Measurements from ENCODE around the gene MYO3B.
"Not testable (repeated sequence)": the region's sequence is repeated elsewhere in the genome, so short reads cannot be mapped to it uniquely, and the experiment has no call there.

MYO3B gene

DNA sequence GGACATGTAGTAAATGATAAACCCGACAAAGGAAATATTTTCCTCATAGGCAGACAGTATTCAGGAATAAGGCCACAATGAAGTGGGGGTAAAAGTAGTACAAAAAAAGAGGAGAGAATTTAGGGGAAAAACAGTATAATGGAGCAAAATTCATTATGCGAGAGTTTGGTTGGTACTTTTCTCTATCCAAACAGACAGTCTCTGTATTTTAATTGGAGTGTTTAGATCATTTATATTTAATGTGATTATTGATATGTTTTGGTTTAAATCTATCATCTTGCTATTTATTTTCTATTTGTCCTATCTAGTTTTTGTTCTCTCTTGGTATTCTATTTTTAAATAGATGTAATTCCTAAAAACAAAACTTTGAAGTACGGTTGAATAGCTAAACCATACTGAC lies 366.9 kb downstream of the MYO3B start:
- CTCF ChIA-PET, result interaction anchor here (1.0 kb wide), 1 partner anchor 13 kb away, joined by 3 read pairs; no protein-coding TSS in a partner anchor
- TF ChIP-seq, protein P1, sequence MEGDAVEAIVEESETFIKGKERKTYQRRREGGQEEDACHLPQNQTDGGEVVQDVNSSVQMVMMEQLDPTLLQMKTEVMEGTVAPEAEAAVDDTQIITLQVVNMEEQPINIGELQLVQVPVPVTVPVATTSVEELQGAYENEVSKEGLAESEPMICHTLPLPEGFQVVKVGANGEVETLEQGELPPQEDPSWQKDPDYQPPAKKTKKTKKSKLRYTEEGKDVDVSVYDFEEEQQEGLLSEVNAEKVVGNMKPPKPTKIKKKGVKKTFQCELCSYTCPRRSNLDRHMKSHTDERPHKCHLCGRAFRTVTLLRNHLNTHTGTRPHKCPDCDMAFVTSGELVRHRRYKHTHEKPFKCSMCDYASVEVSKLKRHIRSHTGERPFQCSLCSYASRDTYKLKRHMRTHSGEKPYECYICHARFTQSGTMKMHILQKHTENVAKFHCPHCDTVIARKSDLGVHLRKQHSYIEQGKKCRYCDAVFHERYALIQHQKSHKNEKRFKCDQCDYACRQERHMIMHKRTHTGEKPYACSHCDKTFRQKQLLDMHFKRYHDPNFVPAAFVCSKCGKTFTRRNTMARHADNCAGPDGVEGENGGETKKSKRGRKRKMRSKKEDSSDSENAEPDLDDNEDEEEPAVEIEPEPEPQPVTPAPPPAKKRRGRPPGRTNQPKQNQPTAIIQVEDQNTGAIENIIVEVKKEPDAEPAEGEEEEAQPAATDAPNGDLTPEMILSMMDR (IDR thresholded peaks at IDR 0.05; ENCODE audit: control extremely low read depth, extremely low read depth, low read depth, missing control alignments), result no peak
- POLR2A ChIA-PET, result no interaction called here
- no peak for DNase-seq (ENCODE audit: extremely low spot score)

DNA sequence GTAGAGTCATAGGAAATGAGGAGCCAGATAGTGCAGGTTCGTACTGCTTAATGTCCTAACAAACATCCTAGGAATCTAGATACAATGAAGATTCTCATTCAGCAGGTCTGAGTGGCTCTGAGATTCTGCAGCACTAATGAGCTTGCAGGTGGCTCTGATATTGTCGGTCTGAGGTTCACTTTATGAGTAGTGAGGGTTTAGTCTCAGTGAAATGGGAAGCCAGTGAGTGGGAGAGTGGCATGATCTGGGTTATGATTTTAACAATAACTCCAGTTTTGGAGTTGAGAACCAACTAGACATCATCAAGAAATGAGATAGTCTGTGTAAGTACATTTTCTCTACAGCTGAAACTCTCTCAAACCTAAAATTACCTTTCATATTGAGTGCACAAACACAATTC lies 370.4 kb downstream of the MYO3B start:
- no peak for DNase-seq (ENCODE audit: extremely low spot score)
- POLR2A ChIA-PET, result no interaction called here
- TF ChIP-seq, protein P1 (IDR thresholded peaks at IDR 0.05; ENCODE audit: control extremely low read depth, extremely low read depth, low read depth, missing control alignments), result no peak
- CTCF ChIA-PET, result interaction anchor here (1.6 kb wide), 1 partner anchor 11 kb away, joined by 3 read pairs; no protein-coding TSS in a partner anchor

DNA sequence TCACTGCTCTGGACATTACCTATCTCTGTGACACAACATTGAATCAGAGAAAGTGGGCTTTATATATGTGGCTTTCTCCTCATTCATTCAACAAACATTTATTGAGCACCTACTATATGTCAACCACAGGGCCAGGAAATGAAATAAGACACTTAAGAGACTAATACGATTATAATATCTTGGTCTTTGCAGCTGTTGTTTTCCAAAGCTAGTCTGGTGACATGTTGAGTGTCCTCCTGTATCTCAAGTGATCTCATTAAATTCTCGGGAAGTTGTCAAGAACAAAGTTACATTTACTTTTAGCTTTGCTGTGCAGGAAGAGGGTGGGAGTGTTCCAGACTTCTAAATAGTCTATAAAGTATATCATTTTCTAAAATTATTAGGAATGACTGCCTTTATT lies 372.6 kb downstream of the MYO3B start:
- ChIA-PET POLR2A (no interaction called here), CTCF (no interaction called here)
- no peak for DNase-seq (ENCODE audit: extremely low spot score)
- TF ChIP-seq, protein P1 (IDR thresholded peaks at IDR 0.05; ENCODE audit: control extremely low read depth, extremely low read depth, low read depth, missing control alignments), result no peak

DNA sequence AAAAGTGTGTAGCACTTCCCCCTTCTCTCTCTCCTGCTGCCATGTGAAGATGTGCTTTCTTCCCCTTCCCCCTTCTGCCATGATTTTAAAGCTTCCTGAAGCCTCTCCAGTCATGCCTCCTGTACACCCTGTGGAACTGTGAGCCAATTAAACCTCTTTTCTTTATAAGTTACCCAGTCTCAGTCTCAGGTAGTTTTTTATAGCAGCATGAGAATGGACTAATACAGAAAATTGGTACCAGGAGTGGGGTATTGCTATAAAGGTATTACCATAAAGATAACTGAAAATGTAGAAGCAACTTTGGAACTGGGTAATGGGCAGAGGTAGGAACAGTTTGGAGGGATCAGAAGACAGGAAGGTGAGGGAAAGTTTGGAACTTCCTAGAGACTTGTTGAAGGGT lies 374.0 kb downstream of the MYO3B start:
- DNase-seq (ENCODE audit: extremely low spot score); POLR2A ChIA-PET; CTCF ChIA-PET: not testable (repeated sequence)

DNA sequence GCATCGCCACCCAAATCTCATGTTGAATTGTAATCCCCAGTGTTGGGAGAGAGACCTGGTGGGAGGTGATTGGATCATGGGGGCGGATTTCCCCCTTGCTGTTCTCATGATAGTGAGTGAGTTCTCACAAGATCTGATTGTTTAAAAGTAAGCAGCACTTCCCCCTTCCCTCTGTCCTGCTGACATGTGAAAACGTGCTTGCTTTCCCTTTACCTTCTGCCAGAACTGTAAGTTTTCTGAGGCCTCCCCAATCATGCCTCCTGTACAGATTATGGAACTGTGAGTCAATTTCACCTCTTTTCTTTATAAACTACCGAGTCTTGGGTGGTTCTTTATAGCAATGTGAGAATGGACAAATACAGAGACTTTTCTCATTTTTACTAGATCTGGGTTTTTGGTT lies 375.8 kb downstream of the MYO3B start:
- ChIA-PET POLR2A (no interaction called here), CTCF (no interaction called here)
- DNase-seq (ENCODE audit: extremely low spot score), result no peak
- TF ChIP-seq, protein P1 (IDR thresholded peaks at IDR 0.05; ENCODE audit: control extremely low read depth, extremely low read depth, low read depth, missing control alignments), result no peak

DNA sequence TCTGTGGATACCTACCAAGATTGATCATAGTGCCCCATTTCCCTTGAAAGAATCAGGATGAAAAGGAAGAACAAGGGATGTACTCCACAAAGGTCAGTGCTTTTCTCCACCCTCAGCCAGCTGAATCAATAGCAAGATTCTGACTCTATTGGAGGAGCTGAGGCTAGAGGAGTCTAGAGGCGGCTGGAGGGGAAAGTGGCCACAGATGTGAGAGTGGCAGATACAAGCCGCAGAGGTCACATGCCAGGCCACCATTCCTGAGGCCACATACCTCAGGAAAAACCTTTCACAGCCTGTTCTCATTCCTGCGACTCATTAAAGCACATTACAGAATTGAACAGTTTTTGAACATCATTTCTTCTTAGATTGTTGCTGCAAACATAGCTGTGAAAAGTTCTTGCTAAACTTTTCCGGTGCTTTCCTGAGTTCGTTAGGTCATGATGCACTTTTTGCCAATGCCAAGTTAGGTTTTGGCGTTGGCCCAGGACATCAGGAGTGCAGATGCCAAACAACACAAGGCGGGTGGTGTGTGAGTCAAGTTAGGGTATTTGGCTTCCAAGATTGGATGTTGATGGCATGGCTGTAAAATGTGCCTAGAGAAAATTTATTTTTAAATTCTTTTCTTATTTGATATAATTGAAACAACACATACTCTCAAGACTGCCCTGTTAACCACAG lies 376.5 kb downstream of the MYO3B start:
- DNase-seq (ENCODE audit: extremely low spot score), result no peak
- TF ChIP-seq, protein P1 (IDR thresholded peaks at IDR 0.05; ENCODE audit: control extremely low read depth, extremely low read depth, low read depth, missing control alignments), result no peak
- POLR2A ChIA-PET, result no interaction called here
- CTCF ChIA-PET, result no interaction called here

DNA sequence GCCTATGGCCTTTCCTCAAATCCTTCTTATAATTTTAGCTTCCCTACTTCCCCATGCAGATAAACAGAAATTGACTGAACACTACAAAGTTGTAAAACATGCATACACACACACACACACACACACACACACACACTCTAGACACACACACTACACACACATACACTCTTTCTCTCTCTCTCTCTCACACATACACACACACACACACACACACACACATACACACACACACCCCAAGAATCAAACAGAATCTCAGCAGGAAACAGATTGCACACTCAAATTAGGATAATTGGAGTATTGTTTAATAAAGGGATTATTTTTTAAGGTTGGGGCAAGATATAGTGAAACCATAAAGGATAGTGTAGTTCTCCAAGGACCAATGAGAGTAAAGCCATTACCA lies 385.0 kb downstream of the MYO3B start:
- ChIA-PET CTCF (no interaction called here), POLR2A (no interaction called here)
- no peak for DNase-seq (ENCODE audit: extremely low spot score)
- TF ChIP-seq, protein P1 (IDR thresholded peaks at IDR 0.05; ENCODE audit: control extremely low read depth, extremely low read depth, low read depth, missing control alignments), result no peak
